Effector memory CD4-positive, alpha-beta T cell (primary cell): ENCODE measurements around the gene UCK2.

Experiments
- DNase-seq, 3 donors: peaks; one replicate each; pipeline ENCODE4 v3.0.0-alpha.2; 2020
- H3K27ac ChIP-seq: 2 replicates; pipeline ENCODE4 v1.7.0; 2013; ENCODE audit warnings: mild to moderate bottlenecking, low read length, moderate library complexity; ENCODE audit not compliant: insufficient read depth, poor library complexity, severe bottlenecking
- H3K27me3 ChIP-seq: replicated peaks from 2 replicates; pipeline ENCODE4 v1.7.0; 2013; ENCODE audit warnings: mild to moderate bottlenecking, low read length; ENCODE audit not compliant: insufficient read depth, control insufficient read depth, poor library complexity, severe bottlenecking
- H3K36me3 ChIP-seq: 2 replicates; pipeline ENCODE4 v1.7.0; 2013; ENCODE audit warnings: mild to moderate bottlenecking, low read length, moderate library complexity; ENCODE audit not compliant: control insufficient read depth, insufficient read depth
- H3K4me1 ChIP-seq: 2 replicates; pipeline ENCODE4 v1.7.0; 2013; ENCODE audit warnings: low read length, mild to moderate bottlenecking; ENCODE audit not compliant: control insufficient read depth, insufficient read depth, poor library complexity, severe bottlenecking
- H3K4me3 ChIP-seq: 2 replicates; pipeline ENCODE4 v1.7.0; 2013; ENCODE audit warnings: low read length, low read depth, mild to moderate bottlenecking; ENCODE audit not compliant: insufficient read depth, poor library complexity, severe bottlenecking
- H3K9me3 ChIP-seq: 2 replicates; pipeline ENCODE4 v1.7.0; 2013; ENCODE audit warnings: mild to moderate bottlenecking, low read length, moderate library complexity; ENCODE audit not compliant: control insufficient read depth

Gene UCK2

DNA sequence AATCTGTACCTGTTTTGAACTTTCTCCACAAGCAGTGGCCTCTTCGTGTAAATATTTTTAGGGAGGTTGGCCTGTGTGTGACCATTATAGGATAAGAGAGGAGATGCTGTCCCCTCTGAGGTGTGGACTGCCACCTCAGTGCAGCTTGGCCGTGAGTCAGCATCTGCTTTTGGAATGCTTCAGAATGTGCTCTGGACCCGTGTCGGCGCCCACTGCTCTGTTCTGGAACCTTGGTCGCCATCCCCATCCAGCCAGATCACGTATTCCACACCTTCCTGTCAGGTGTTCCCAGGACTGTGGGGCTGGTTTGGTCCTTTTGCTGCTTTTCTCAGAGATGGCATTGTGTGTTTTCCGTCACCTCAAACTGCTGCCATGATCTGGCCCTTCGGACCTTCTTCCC, 5.5 kb downstream of the UCK2 start:
- H3K27me3 ChIP-seq = no peaks in the 10 kb centered on the region
- no peaks in the 10 kb centered on the region for H3K9me3 ChIP-seq
- DNase-seq = no peak
- H3K36me3 ChIP-seq = no peaks in the 10 kb centered on the region
- no peak overlapping the region for H3K27ac ChIP-seq
- H3K4me3 ChIP-seq = no peak overlapping the region
- H3K4me1 ChIP-seq = peaks cover 7% of the 10 kb centered on the region

DNA sequence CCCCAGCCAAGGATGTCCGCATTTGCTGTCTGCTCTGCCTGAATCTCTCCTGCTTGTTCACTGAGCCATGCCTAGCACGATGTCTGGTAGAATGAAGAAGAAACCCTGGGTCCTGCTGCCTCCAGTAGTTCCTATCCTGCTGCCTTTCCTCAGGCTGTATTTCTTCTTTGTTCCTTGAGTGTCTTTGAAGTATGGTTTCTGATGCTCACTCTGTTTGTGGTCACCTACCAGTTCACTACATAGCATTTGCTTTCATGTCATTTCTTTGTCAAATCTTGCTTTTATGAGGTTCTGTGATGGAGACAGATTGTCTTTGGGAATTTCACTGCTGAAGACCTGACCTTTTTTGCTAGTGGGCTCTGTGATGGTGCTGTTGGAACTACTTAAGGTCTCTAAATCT, 5.9 kb downstream of the UCK2 start:
- Histone ChIP-seq H3K4me1 (peaks cover 5% of the 10 kb centered on the region), H3K27me3 (no peaks in the 10 kb centered on the region), H3K36me3 (no peaks in the 10 kb centered on the region), H3K4me3 (no peak overlapping the region), H3K27ac (no peak overlapping the region), H3K9me3 (no peaks in the 10 kb centered on the region)
- no peak for DNase-seq

DNA sequence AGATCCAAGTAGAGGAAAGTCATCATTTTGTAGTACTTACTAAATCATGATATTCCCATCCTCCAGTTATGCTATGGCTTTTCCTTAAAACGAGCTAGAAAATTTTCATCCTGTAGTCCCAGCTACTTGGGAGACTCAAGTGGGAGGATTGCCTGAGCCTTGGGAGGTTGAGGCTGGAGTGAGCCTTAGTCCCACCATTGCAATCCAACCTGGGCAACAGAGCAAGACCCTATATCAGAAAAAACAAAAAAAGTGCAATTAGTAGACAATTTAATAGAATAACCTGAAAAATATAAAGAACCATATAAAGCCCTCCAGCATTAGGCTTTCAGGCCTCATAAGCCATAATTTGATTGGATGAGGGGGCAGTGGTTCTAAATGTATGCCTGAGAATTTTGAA, 6.8 kb downstream of the UCK2 start:
- DNase-seq = no peak
- no peak overlapping the region for H3K4me3 ChIP-seq
- H3K27ac ChIP-seq = no peak overlapping the region
- H3K9me3 ChIP-seq = no peaks in the 10 kb centered on the region
- no peaks in the 10 kb centered on the region for H3K27me3 ChIP-seq
- H3K4me1 ChIP-seq = no peaks in the 10 kb centered on the region
- H3K36me3 ChIP-seq = no peaks in the 10 kb centered on the region

DNA sequence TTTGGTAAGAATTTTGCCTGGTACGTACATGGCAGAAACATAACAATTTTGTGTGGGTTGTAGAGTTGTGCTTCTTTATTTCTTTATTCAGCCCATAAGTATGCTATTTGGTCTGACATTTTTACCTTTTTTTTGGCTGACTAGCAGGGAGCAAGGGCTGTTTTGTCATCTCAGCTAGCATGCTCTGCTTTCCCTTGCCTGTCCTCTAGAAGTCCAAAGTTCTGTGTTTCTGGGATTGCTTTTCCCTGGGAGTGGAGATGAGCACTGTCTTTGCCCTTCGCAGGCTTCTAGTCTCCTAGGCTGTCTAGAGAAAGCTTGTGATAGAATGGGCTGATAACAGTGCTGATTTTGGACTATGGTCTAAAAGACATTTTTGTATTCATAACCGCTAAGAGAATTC, 7.5 kb downstream of the UCK2 start:
- no peaks in the 10 kb centered on the region for H3K9me3 ChIP-seq
- no peaks in the 10 kb centered on the region for H3K27me3 ChIP-seq
- H3K4me3 ChIP-seq = no peak overlapping the region
- no peaks in the 10 kb centered on the region for H3K4me1 ChIP-seq
- no peaks in the 10 kb centered on the region for H3K36me3 ChIP-seq
- H3K27ac ChIP-seq = no peak overlapping the region
- DNase-seq = no peak

DNA sequence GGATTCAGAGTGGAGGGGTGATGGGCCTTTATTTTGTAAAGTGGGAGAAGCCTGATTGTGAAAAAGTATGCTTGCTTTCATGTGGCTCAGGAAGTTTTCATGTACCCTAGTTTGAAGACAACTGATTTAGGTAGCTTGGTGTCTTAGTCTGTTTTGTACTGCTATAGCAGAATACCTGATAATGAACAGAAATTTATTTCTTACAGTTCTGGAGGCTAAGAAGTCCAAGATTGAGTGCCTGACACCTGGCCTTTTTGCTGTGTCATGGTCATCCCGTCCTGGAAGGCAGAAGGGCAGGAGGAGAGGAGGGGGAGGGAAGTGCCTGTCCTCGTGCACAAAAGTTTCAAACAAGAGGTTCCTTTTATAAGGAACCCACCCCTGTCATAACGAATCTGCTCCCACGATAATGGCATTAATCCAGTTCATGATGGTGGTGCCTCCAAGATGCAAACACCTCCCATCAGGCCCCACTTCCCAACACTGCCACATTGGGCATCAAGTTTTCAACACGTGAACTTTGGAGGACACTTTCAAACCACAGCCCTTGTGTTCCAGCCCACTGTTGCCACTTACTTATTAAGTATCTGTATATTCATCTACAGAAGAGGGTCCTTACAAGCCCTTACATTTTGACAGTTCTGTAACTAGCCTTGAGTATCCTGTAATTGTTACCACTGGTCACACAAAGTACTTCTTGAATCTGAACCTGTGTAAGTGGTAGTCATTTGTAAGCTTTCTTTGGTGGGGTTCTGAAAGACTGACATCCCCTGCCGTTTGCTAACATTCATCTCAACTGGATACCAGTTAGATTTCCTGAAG, 9.5 kb downstream of the UCK2 start:
- no peaks in the 10 kb centered on the region for H3K27me3 ChIP-seq
- DNase-seq = no peak
- no peaks in the 10 kb centered on the region for H3K4me1 ChIP-seq
- H3K36me3 ChIP-seq = no peaks in the 10 kb centered on the region
- H3K9me3 ChIP-seq = no peaks in the 10 kb centered on the region
- no peak overlapping the region for H3K4me3 ChIP-seq
- no peak overlapping the region for H3K27ac ChIP-seq

DNA sequence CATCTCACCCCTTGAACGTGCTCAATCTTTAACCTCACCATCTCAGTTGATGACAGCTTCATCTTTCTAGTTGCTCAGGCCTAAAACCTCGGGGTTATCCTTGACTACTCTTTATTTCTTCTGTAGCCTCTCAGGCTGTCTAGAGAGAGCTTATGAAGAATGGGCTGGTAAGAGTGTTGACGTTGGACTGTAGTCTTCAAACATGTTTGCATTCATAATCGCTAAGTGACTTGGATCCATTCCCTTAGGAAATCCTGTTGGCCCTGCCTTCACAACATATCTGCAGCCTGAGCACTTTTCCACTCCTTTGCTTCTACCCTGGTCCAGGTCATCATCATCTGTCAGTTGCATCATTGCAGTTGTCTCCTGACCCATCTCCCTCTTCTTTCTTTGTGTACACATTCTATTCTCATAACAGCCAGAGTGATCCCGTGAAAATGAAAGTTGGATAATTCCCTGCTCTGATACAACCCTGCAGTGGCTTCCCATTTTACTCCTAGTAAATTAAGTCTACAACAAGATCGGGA, 10.5 kb downstream of the UCK2 start:
- H3K4me3 ChIP-seq = no peak overlapping the region
- DNase-seq = no peak

DNA sequence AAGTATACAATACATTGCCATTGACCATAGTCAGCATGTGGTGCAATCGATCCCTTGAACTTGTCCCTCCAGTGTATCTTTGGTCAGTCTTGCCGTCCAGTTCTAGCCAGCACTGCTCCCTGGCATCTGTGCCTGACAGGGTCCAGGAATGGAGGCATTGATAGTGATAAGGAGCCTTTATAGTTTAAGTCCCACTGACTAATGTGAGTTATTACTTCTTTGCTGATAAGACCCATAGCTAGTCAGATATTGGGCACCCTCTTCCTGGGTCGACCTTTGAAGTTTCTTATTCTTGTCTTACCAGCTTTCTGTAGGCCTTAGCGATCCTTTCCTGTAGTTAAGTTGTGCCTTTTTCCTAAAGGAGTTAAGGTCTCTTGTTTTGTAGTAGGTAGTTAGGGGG, 13.0 kb downstream of the UCK2 start:
- Histone ChIP-seq H3K27me3 (no peaks in the 10 kb centered on the region), H3K36me3 (no peaks in the 10 kb centered on the region), H3K4me3 (no peak overlapping the region), H3K9me3 (no peaks in the 10 kb centered on the region), H3K4me1 (peaks cover 4% of the 10 kb centered on the region), H3K27ac (no peak overlapping the region)
- DNase-seq = no peak

More for the DNA sequence above, 10.5 kb downstream of the UCK2 start:
- Histone ChIP-seq H3K27me3 (no peaks in the 10 kb centered on the region), H3K4me1 (peaks cover 3% of the 10 kb centered on the region), H3K9me3 (no peaks in the 10 kb centered on the region), H3K27ac (no peak overlapping the region), H3K36me3 (no peaks in the 10 kb centered on the region)

DNA sequence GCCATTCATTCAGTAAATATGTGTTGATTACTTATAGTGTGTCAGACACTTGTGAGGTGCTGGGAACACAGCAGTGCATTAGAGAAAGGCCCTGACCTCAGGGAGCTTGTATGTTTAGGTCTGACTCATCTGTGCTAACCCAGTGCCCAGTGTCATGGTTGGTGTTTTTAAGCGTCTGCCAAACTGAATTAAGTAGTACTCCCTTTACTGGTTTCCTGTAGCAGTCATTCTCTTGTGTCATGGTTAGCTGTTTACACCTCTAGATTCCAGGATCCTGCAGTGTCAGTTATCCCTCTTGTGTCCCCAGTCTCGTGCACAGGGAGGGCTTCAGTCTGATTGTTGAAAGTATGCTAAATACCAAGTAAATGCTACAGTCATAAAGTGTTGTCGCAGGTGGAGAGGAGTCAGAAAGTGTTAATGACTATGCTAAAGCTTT, 14.2 kb downstream of the UCK2 start:
- no peak overlapping the region for H3K4me3 ChIP-seq
- DNase-seq = no peak
- no peaks in the 10 kb centered on the region for H3K9me3 ChIP-seq
- peaks cover 4% of the 10 kb centered on the region for H3K4me1 ChIP-seq
- H3K27me3 ChIP-seq = no peaks in the 10 kb centered on the region
- H3K27ac ChIP-seq = no peak overlapping the region
- H3K36me3 ChIP-seq = no peaks in the 10 kb centered on the region

DNA sequence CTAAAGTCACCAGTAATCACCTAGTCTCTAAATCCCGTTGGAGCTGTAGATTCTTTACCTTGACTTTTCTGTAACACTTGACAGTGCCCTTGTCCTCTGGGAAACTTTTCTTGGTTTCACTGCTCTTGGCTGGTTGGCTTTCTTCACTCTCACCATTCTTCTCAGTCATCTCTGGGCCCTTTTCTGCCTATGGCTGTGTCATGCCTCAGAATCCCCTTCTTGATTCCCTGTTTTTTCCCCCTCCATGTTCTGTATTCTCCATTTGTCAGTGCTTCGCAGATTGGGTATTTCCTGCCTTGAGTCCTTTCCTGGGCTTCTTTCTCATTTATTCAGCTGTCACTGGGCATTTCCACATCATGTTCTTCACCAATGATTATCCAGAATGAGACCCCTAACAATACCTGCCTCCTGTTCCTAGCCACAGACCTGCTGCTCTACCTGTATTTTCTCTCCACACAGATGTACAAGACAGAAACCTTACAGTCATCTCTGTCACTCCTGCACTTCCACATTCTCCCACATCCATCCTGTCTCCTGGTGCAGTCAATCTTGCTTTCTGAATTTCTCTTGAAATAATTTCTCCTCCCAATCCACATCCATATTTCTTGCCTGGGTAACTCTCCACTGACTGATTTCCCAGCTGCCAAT, 14.7 kb downstream of the UCK2 start:
- H3K27ac ChIP-seq = no peak overlapping the region
- H3K36me3 ChIP-seq = no peaks in the 10 kb centered on the region
- no peaks in the 10 kb centered on the region for H3K9me3 ChIP-seq
- H3K4me3 ChIP-seq = no peak overlapping the region
- peaks cover 4% of the 10 kb centered on the region for H3K4me1 ChIP-seq
- no peak for DNase-seq
- no peaks in the 10 kb centered on the region for H3K27me3 ChIP-seq

DNA sequence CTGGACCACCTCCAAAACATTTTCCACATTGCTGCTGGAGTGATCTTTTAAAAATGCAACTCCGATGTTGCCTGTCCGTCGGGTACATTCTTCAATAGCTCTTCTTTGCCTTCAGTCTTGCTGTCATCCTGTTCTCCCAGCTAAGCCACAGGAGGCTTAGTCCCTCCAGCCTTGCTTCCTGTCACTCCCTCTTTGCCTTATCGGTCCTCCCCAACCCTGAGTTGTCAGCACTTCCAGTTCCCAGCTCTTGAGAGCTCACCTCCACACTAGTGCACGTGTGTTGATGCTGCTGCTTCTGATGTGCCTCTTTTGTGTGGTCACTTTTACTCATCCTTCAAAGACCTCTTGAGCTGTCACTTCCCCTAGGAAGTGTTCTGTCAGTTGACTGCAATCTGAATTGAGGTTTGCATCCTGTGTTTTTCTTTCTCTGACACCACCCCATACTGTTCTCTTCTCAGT, 15.3 kb downstream of the UCK2 start:
- Histone ChIP-seq H3K27me3 (no peaks in the 10 kb centered on the region), H3K4me3 (no peak overlapping the region), H3K4me1 (peaks cover 4% of the 10 kb centered on the region), H3K27ac (no peak overlapping the region), H3K36me3 (no peaks in the 10 kb centered on the region), H3K9me3 (no peaks in the 10 kb centered on the region)
- DNase-seq = no peak
